ENCODE data around the gene FBRS.

Gene FBRS

GRCh38 chr16:30657866-30658730 is at the start of gene FBRS:
TSS of gene FBRS (plus strand) at chr16:30658431. CDS start at chr16:30659519, 1,088 bp downstream.
- peak within 1 kb of the TSS; percentile 87 for H3K9ac ChIP-seq (ENCODE audit: low read length)
- H3K36me3 ChIP-seq (ENCODE audit: control insufficient read depth, insufficient read depth, low read length), result peaks cover 36% of the 10 kb centered on the region
- peaks cover 6% of the 10 kb centered on the region; the same call in 1 of the 2 replicates for H3K4me1 ChIP-seq (ENCODE audit: control insufficient read depth, insufficient read depth, low read length)
- H3K9me3 ChIP-seq (ENCODE audit: control insufficient read depth, insufficient read depth, low read depth, low read length), result no peaks in the 10 kb centered on the region
- peaks cover 35% of the 10 kb centered on the region for H3K27me3 ChIP-seq (ENCODE audit: control insufficient read depth, insufficient read depth, low read length)
- peak within 1 kb of the TSS; percentile 84 for H3K4me3 ChIP-seq (ENCODE audit: low read depth, low read length)
- peak within 1 kb of the TSS; percentile 42; the same call in 1 of the 2 replicates for H3K27ac ChIP-seq (ENCODE audit: low read depth, low read length)

- H3K36me3 ChIP-seq (ENCODE audit: control insufficient read depth, insufficient read depth, low read length), result peaks cover 22% of the 10 kb centered on the region
- no peaks in the 10 kb centered on the region for H3K27me3 ChIP-seq (ENCODE audit: control insufficient read depth, insufficient read depth, low read length)
- peak overlapping the region; percentile 81 for H3K4me3 ChIP-seq (ENCODE audit: low read depth, low read length)
- no peaks in the 10 kb centered on the region for H3K9me3 ChIP-seq (ENCODE audit: control insufficient read depth, insufficient read depth, low read depth, low read length)
- peak overlapping the region; percentile 94 for H3K27ac ChIP-seq (ENCODE audit: low read depth, low read length)
- H3K9ac ChIP-seq (ENCODE audit: low read length), result peak overlapping the region; percentile 98
- no peaks in the 10 kb centered on the region for H3K4me1 ChIP-seq (ENCODE audit: control insufficient read depth, insufficient read depth, low read length)
Measured at GRCh38 chr16:30609002-30609925, 49.0 kb upstream of the FBRS start.

GRCh38 chr16:30609926-30610839 is 48.0 kb upstream of the FBRS start, which contains the start of gene ZNF689:
TSS of gene ZNF689 (minus strand) at chr16:30610389. CDS start at chr16:30610041, 348 bp downstream.
- peak within 1 kb of the TSS; percentile 94 for H3K27ac ChIP-seq (ENCODE audit: low read depth, low read length)
- peak within 1 kb of the TSS; percentile 81 for H3K4me3 ChIP-seq (ENCODE audit: low read depth, low read length)

GRCh38 chr16:30615358-30616091 is 42.7 kb upstream of the FBRS start:
- peaks cover 5% of the 10 kb centered on the region; the same call in 1 of the 2 replicates for H3K27me3 ChIP-seq (ENCODE audit: control insufficient read depth, insufficient read depth, low read length)

More at GRCh38 chr16:30609926-30610839, 48.0 kb upstream of the FBRS start, which contains the start of gene ZNF689:
- H3K27me3 ChIP-seq (ENCODE audit: control insufficient read depth, insufficient read depth, low read length), result no peaks in the 10 kb centered on the region
- no peaks in the 10 kb centered on the region for H3K9me3 ChIP-seq (ENCODE audit: control insufficient read depth, insufficient read depth, low read depth, low read length)
- H3K9ac ChIP-seq (ENCODE audit: low read length), result peak within 1 kb of the TSS; percentile 98
- no peaks in the 10 kb centered on the region for H3K4me1 ChIP-seq (ENCODE audit: control insufficient read depth, insufficient read depth, low read length)
- peaks cover 13% of the 10 kb centered on the region for H3K36me3 ChIP-seq (ENCODE audit: control insufficient read depth, insufficient read depth, low read length)

GRCh38 chr16:30619202-30619601 is 39.0 kb upstream of the FBRS start:
- Histone ChIP-seq H3K4me3 (ENCODE audit: low read depth, low read length) (no peak overlapping the region), H3K4me1 (ENCODE audit: control insufficient read depth, insufficient read depth, low read length) (no peaks in the 10 kb centered on the region), H3K9me3 (ENCODE audit: control insufficient read depth, insufficient read depth, low read depth, low read length) (peaks cover 3% of the 10 kb centered on the region; the same call in 1 of the 2 replicates), H3K9ac (ENCODE audit: low read length) (no peak overlapping the region), H3K36me3 (ENCODE audit: control insufficient read depth, insufficient read depth, low read length) (no peaks in the 10 kb centered on the region), H3K27me3 (ENCODE audit: control insufficient read depth, insufficient read depth, low read length) (peaks cover 13% of the 10 kb centered on the region; the same call in 1 of the 2 replicates), H3K27ac (ENCODE audit: low read depth, low read length) (no peak overlapping the region)

More at GRCh38 chr16:30615358-30616091, 42.7 kb upstream of the FBRS start:
- no peaks in the 10 kb centered on the region for H3K9me3 ChIP-seq (ENCODE audit: control insufficient read depth, insufficient read depth, low read depth, low read length)
- H3K36me3 ChIP-seq (ENCODE audit: control insufficient read depth, insufficient read depth, low read length), result no peaks in the 10 kb centered on the region
- no peak overlapping the region for H3K9ac ChIP-seq (ENCODE audit: low read length)
- H3K4me1 ChIP-seq (ENCODE audit: control insufficient read depth, insufficient read depth, low read length), result no peaks in the 10 kb centered on the region
- H3K4me3 ChIP-seq (ENCODE audit: low read depth, low read length), result no peak overlapping the region
- no peak overlapping the region for H3K27ac ChIP-seq (ENCODE audit: low read depth, low read length)

GRCh38 chr16:30619638-30620037 is 38.6 kb upstream of the FBRS start:
- H3K4me3 ChIP-seq (ENCODE audit: low read depth, low read length), result no peak overlapping the region
- H3K4me1 ChIP-seq (ENCODE audit: control insufficient read depth, insufficient read depth, low read length), result no peaks in the 10 kb centered on the region
- H3K27me3 ChIP-seq (ENCODE audit: control insufficient read depth, insufficient read depth, low read length), result peaks cover 13% of the 10 kb centered on the region; the same call in 1 of the 2 replicates
- no peak overlapping the region for H3K27ac ChIP-seq (ENCODE audit: low read depth, low read length)
- H3K36me3 ChIP-seq (ENCODE audit: control insufficient read depth, insufficient read depth, low read length), result no peaks in the 10 kb centered on the region
- H3K9ac ChIP-seq (ENCODE audit: low read length), result no peak overlapping the region
- H3K9me3 ChIP-seq (ENCODE audit: control insufficient read depth, insufficient read depth, low read depth, low read length), result peaks cover 3% of the 10 kb centered on the region; the same call in 1 of the 2 replicates

- Histone ChIP-seq H3K27me3 (ENCODE audit: control insufficient read depth, insufficient read depth, low read length) (peaks cover 13% of the 10 kb centered on the region; the same call in 1 of the 2 replicates), H3K36me3 (ENCODE audit: control insufficient read depth, insufficient read depth, low read length) (no peaks in the 10 kb centered on the region), H3K4me3 (ENCODE audit: low read depth, low read length) (no peak overlapping the region), H3K9ac (ENCODE audit: low read length) (no peak overlapping the region), H3K4me1 (ENCODE audit: control insufficient read depth, insufficient read depth, low read length) (no peaks in the 10 kb centered on the region), H3K9me3 (ENCODE audit: control insufficient read depth, insufficient read depth, low read depth, low read length) (peaks cover 3% of the 10 kb centered on the region; the same call in 1 of the 2 replicates), H3K27ac (ENCODE audit: low read depth, low read length) (no peak overlapping the region)
Measured at GRCh38 chr16:30620169-30620568, 38.1 kb upstream of the FBRS start.

- H3K9ac ChIP-seq (ENCODE audit: low read length), result no peak overlapping the region
- H3K4me1 ChIP-seq (ENCODE audit: control insufficient read depth, insufficient read depth, low read length), result no peaks in the 10 kb centered on the region
- no peaks in the 10 kb centered on the region for H3K36me3 ChIP-seq (ENCODE audit: control insufficient read depth, insufficient read depth, low read length)
- H3K9me3 ChIP-seq (ENCODE audit: control insufficient read depth, insufficient read depth, low read depth, low read length), result peaks cover 3% of the 10 kb centered on the region; the same call in 1 of the 2 replicates
- no peak overlapping the region for H3K4me3 ChIP-seq (ENCODE audit: low read depth, low read length)
- no peak overlapping the region for H3K27ac ChIP-seq (ENCODE audit: low read depth, low read length)
- peaks cover 13% of the 10 kb centered on the region; the same call in 1 of the 2 replicates for H3K27me3 ChIP-seq (ENCODE audit: control insufficient read depth, insufficient read depth, low read length)
Measured at GRCh38 chr16:30621765-30622164, 36.5 kb upstream of the FBRS start.

- peaks cover 3% of the 10 kb centered on the region; the same call in 1 of the 2 replicates for H3K9me3 ChIP-seq (ENCODE audit: control insufficient read depth, insufficient read depth, low read depth, low read length)
- peaks cover 13% of the 10 kb centered on the region; the same call in 1 of the 2 replicates for H3K27me3 ChIP-seq (ENCODE audit: control insufficient read depth, insufficient read depth, low read length)
- no peaks in the 10 kb centered on the region for H3K4me1 ChIP-seq (ENCODE audit: control insufficient read depth, insufficient read depth, low read length)
- no peak overlapping the region for H3K9ac ChIP-seq (ENCODE audit: low read length)
- H3K4me3 ChIP-seq (ENCODE audit: low read depth, low read length), result no peak overlapping the region
- no peaks in the 10 kb centered on the region for H3K36me3 ChIP-seq (ENCODE audit: control insufficient read depth, insufficient read depth, low read length)
- no peak overlapping the region for H3K27ac ChIP-seq (ENCODE audit: low read depth, low read length)
Measured at GRCh38 chr16:30622455-30623032, 35.7 kb upstream of the FBRS start.

All from HUES6 (cell line).